DND-41 (cell line): ENCODE measurements around the gene IQSEC1.

Experiments
- ATAC-seq: fragments of 200-7000 bp; cut with Tn5 transposase; 3 replicates; pipeline ENCODE4 v1.9.1; 2021; ENCODE audit warnings: low read depth; ENCODE audit not compliant: insufficient read depth
- DNase-seq: peaks from one replicate; pipeline ENCODE4 v3.0.0-alpha.2; 2020
- H2AFZ ChIP-seq: 2 replicates; pipeline ENCODE4 v1.6.0; 2012; ENCODE audit warnings: low read depth, low read length
- H3K27ac ChIP-seq: 2 replicates; pipeline ENCODE4 v1.5.1; 2012; ENCODE audit warnings: low read length, inconsistent platforms
- H3K27me3 ChIP-seq: fragments of 200-600 bp; sonication (generic); 2 replicates; pipeline ENCODE4 v1.6.0; 2012; ENCODE audit warnings: low read length, mild to moderate bottlenecking, inconsistent platforms; ENCODE audit not compliant: insufficient read depth, poor library complexity
- H3K36me3 ChIP-seq: 2 replicates; pipeline ENCODE4 v1.5.1; 2012; ENCODE audit warnings: low read length, inconsistent platforms; ENCODE audit not compliant: insufficient read depth
- H3K4me1 ChIP-seq: 2 replicates; pipeline ENCODE4 v1.5.1; 2012; ENCODE audit warnings: mild to moderate bottlenecking, low read length; ENCODE audit not compliant: insufficient read depth
- H3K4me2 ChIP-seq: 2 replicates; pipeline ENCODE4 v1.6.0; 2012; ENCODE audit warnings: mild to moderate bottlenecking, moderate library complexity, low read length, inconsistent platforms; ENCODE audit not compliant: insufficient read depth
- H3K4me3 ChIP-seq, 2 experiments: fragments of 200-600 bp in 1 of 2; shearing (Covaris generic) in 1 of 2; 2 replicates each; pipeline ENCODE4 v1.5.1; 2012 to 2016; ENCODE audit warnings: inconsistent platforms in 2 of 2, low read length in 2 of 2, mild to moderate bottlenecking in 2 of 2, low read depth in 1 of 2, moderate library complexity in 1 of 2
- H3K79me2 ChIP-seq: 2 replicates; pipeline ENCODE4 v1.6.0; 2012; ENCODE audit warnings: low read length, inconsistent platforms; ENCODE audit not compliant: insufficient read depth
- H3K9ac ChIP-seq: 2 replicates; pipeline ENCODE4 v1.6.0; 2012; ENCODE audit warnings: low read depth, mild to moderate bottlenecking, inconsistent platforms, low read length, moderate library complexity
- H3K9me3 ChIP-seq: 2 replicates; pipeline ENCODE4 v1.5.1; 2012; ENCODE audit warnings: low read length, moderate library complexity, mild to moderate bottlenecking, inconsistent platforms; ENCODE audit not compliant: insufficient read depth, severe bottlenecking
- H4K20me1 ChIP-seq: 2 replicates; pipeline ENCODE4 v1.6.0; 2012; ENCODE audit warnings: low read length; ENCODE audit not compliant: insufficient read depth
- CTCF ChIP-seq: IDR thresholded peaks from 2 replicates; pipeline ENCODE4 v1.5.1; 2012; ENCODE audit warnings: borderline replicate concordance, low read length, moderate library complexity, mild to moderate bottlenecking; ENCODE audit not compliant: poor library complexity, severe bottlenecking; ENCODE audit errors: extremely low read depth
- EZH2 ChIP-seq: IDR thresholded peaks from 3 replicates; pipeline ENCODE4 v1.6.1; 2012; ENCODE audit warnings: borderline replicate concordance, low read depth, mild to moderate bottlenecking, moderate library complexity, low read length, inconsistent platforms; ENCODE audit not compliant: severe bottlenecking

The IQSEC1 gene

GRCh38 chr3:12999147-13000140, 73.8 kb downstream of the IQSEC1 start:
- Histone ChIP-seq H3K36me3 (no peaks in the 10 kb centered on the region; the same call in 1 of the 2 replicates), H3K9me3 (no peaks in the 10 kb centered on the region), H3K27me3 (no peaks in the 10 kb centered on the region), H3K4me1 (peaks cover 33% of the 10 kb centered on the region), H4K20me1 (no peaks in the 10 kb centered on the region), H3K79me2 (0 out of 2 replicates have a peak, but pooled peaks cover 4% of the 10 kb centered on the region), H2AFZ (no peak overlapping the region), H3K4me3 (no peak overlapping the region), H3K9ac (no peak overlapping the region), H3K4me2 (no peak overlapping the region), H3K27ac (no peak overlapping the region; the same call in 1 of the 2 replicates)
- ATAC-seq, result no peak
- DNase-seq, result no peak
- TF ChIP-seq CTCF (no peak), EZH2 (no peak)

- Histone ChIP-seq H3K4me2 (no peak overlapping the region), H3K27me3 (no peaks in the 10 kb centered on the region), H3K27ac (no peak overlapping the region), H3K4me1 (peaks cover 37% of the 10 kb centered on the region), H3K36me3 (no peaks in the 10 kb centered on the region; the same call in 1 of the 2 replicates), H3K79me2 (0 out of 2 replicates have a peak, but pooled peaks cover 4% of the 10 kb centered on the region), H3K4me3 (no peak overlapping the region), H3K9me3 (no peaks in the 10 kb centered on the region), H4K20me1 (no peaks in the 10 kb centered on the region), H2AFZ (no peak overlapping the region), H3K9ac (no peak overlapping the region)
- TF ChIP-seq EZH2 (no peak), CTCF (no peak)
- no peak for ATAC-seq
- DNase-seq, result no peak
Observed at GRCh38 chr3:12998648-12999047, 74.6 kb downstream of the IQSEC1 start.

- 0 out of 2 replicates have a peak, but pooled peaks cover 4% of the 10 kb centered on the region for H3K79me2 ChIP-seq
- peaks cover 31% of the 10 kb centered on the region for H3K4me1 ChIP-seq
- H3K36me3 ChIP-seq, result no peaks in the 10 kb centered on the region; the same call in 1 of the 2 replicates
- DNase-seq, result no peak
- H4K20me1 ChIP-seq, result no peaks in the 10 kb centered on the region
- no peak overlapping the region for H3K4me2 ChIP-seq
- no peak overlapping the region for H3K27ac ChIP-seq
- H3K9ac ChIP-seq, result no peak overlapping the region
- TF ChIP-seq CTCF (no peak), EZH2 (no peak)
- H3K9me3 ChIP-seq, result no peaks in the 10 kb centered on the region
- ATAC-seq, result no peak
- no peak overlapping the region for H3K4me3 ChIP-seq
- H2AFZ ChIP-seq, result no peak overlapping the region
- H3K27me3 ChIP-seq, result no peaks in the 10 kb centered on the region
Observed at GRCh38 chr3:12997387-12997786, 75.8 kb downstream of the IQSEC1 start.
